Naive thymus-derived CD4-positive, alpha-beta T cell (primary cell): ENCODE data around the gene RNF133. TPM values are rescaled to one million over a fixed set of nuclear protein-coding genes. Genes with fewer than 3 reads are reported as not detected.

ENCODE experiments used
- ATAC-seq: fragments of 150-1000 bp; cut with Tn5 transposase; 2 replicates; pipeline ENCODE4 v1.10.0; 2021; ENCODE audit warnings: mild to moderate bottlenecking, moderate library complexity
- CTCF ChIA-PET: fragments of 350-600 bp; sonication (Branson Sonifier 250); formaldehyde crosslinking; loops from one replicate; lab custom pipeline; 2021; ENCODE audit warnings: antibody characterized with exemption; lab: Charles Lee
- POLR2A ChIA-PET: fragments of 350-600 bp; sonication (Branson Sonifier 250); formaldehyde crosslinking; loops from one replicate; lab custom pipeline; 2021; ENCODE audit warnings: antibody characterized with exemption, inconsistent platforms; lab: Charles Lee
- DNase-seq, 9 donors: peaks; one replicate each; pipeline versions ENCODE4 v3.0.0 to v3.0.0-alpha.2; 2020 to 2022; ENCODE audit warnings: mixed read lengths in 1 of 9
- H3K27ac ChIP-seq: one replicate; pipeline ENCODE4 v1.7.0; 2013; ENCODE audit warnings: mild to moderate bottlenecking, low read depth, low read length, moderate library complexity
- H3K27me3 ChIP-seq, 2 donors: one replicate each; pipeline ENCODE4 v1.7.0; 2013; ENCODE audit warnings: low read length in 2 of 2, mild to moderate bottlenecking in 2 of 2, moderate library complexity in 2 of 2; ENCODE audit not compliant: control insufficient read depth in 2 of 2, insufficient read depth in 2 of 2
- H3K36me3 ChIP-seq, 3 experiments: 1 replicate in 2 of 3; 2 replicates in 1 of 3; pipeline ENCODE4 v1.7.0; 2013; ENCODE audit warnings: low read length in 3 of 3, mild to moderate bottlenecking in 3 of 3, moderate library complexity in 1 of 3; ENCODE audit not compliant: insufficient read depth in 3 of 3, control insufficient read depth in 2 of 3
- H3K4me1 ChIP-seq, 2 donors: one replicate each; pipeline ENCODE4 v1.7.0; 2013; ENCODE audit warnings: low read length in 2 of 2, mild to moderate bottlenecking in 2 of 2, moderate library complexity in 1 of 2; ENCODE audit not compliant: control insufficient read depth in 2 of 2, insufficient read depth in 2 of 2
- H3K4me3 ChIP-seq: 2 replicates; pipeline ENCODE4 v1.7.0; 2013; ENCODE audit warnings: mild to moderate bottlenecking, low read length
- H3K9me3 ChIP-seq, 3 experiments: 1 replicate in 2 of 3; 2 replicates in 1 of 3; pipeline ENCODE4 v1.7.0; 2013; ENCODE audit warnings: low read length in 3 of 3; ENCODE audit not compliant: control insufficient read depth in 2 of 3
- H3K27ac Mint-ChIP-seq, 9 donors: one replicate each; pipeline ENCODE4 v1.8.0; 2020 to 2022; ENCODE audit warnings: mixed read lengths in 9 of 9, mild to moderate bottlenecking in 8 of 9, moderate library complexity in 5 of 9, inconsistent platforms in 2 of 9
- H3K27me3 Mint-ChIP-seq, 5 donors: one replicate each; pipeline ENCODE4 v1.8.0; 2021 to 2022; ENCODE audit warnings: mixed read lengths in 5 of 5, mild to moderate bottlenecking in 1 of 5
- H3K36me3 Mint-ChIP-seq, 5 donors: one replicate each; pipeline ENCODE4 v1.8.0; 2020 to 2022; ENCODE audit warnings: mixed read lengths in 5 of 5, mild to moderate bottlenecking in 3 of 5, inconsistent platforms in 1 of 5
- H3K4me1 Mint-ChIP-seq, 7 donors: one replicate each; pipeline ENCODE4 v1.8.0; 2020 to 2022; ENCODE audit warnings: mixed read lengths in 7 of 7, mild to moderate bottlenecking in 3 of 7, inconsistent platforms in 1 of 7
- H3K4me3 Mint-ChIP-seq, 10 donors: one replicate each; pipeline ENCODE4 v1.8.0; 2020 to 2022; ENCODE audit warnings: mild to moderate bottlenecking in 10 of 10, mixed read lengths in 10 of 10, moderate library complexity in 6 of 10, inconsistent platforms in 2 of 10
- H3K9me3 Mint-ChIP-seq, 11 donors: one replicate each; pipeline ENCODE4 v1.8.0; 2020 to 2022; ENCODE audit warnings: mixed read lengths in 11 of 11, mild to moderate bottlenecking in 4 of 11, inconsistent platforms in 1 of 11, moderate library complexity in 1 of 11
- intact Hi-C, 2 donors: fragments of 100-400 bp; cut with micrococcal nuclease; formaldehyde crosslinking; loops; one replicate each; pipeline ENCODE4 v1.15.1; 2023
- polyA plus RNA-seq, 2 donors: library from polyadenylated mRNA; unstranded; fragments of 300-500 nt; fragmentation: Illumina TruSeq; gene quantifications; one replicate each; pipeline ENCODE4 v1.2.3, GENCODE V29; 2021
- total RNA-seq, 6 experiments: library from RNA in 5 of 6; stranded (reverse) in 5 of 6; gene quantifications; 1 replicate in 5 of 6; 2 replicates in 1 of 6; pipeline ENCODE4 v1.2.3 and lab custom pipeline; 2021 to 2026

Gene RNF133
- total and polyA plus RNA-seq, 7 experiments from 2014 or later: not detected

GRCh38 chr7:122727354-122727753 lies 28.4 kb upstream of the RNF133 start:
- Mint-ChIP-seq H3K36me3 (no peaks in the 10 kb centered on the region), H3K27me3 (no peaks in the 10 kb centered on the region), H3K4me1 (no peaks in the 10 kb centered on the region), H3K9me3 (peaks cover 0 to 14% (median 0%) of the 10 kb centered on the region in 11 donors), H3K4me3 (no peak overlapping the region), H3K27ac (no peak overlapping the region)
- H3K36me3 ChIP-seq: no peaks in the 10 kb centered on the region
- H3K4me1 ChIP-seq: no peaks in the 10 kb centered on the region
- ATAC-seq (no peak), DNase-seq (no peak)
- intact Hi-C loops: no loop called here
- H3K9me3 ChIP-seq: no peaks in the 10 kb centered on the region
- POLR2A ChIA-PET: no interaction called here
- no peak overlapping the region for H3K4me3 ChIP-seq
- H3K27me3 ChIP-seq: no peaks in the 10 kb centered on the region
- H3K27ac ChIP-seq: no peak overlapping the region
- CTCF ChIA-PET: no interaction called here

- H3K27me3 ChIP-seq: no peaks in the 10 kb centered on the region
- H3K4me3 ChIP-seq: no peak overlapping the region
- H3K4me1 Mint-ChIP-seq: no peaks in the 10 kb centered on the region
- H3K9me3 ChIP-seq: no peaks in the 10 kb centered on the region
- no peaks in the 10 kb centered on the region for H3K27me3 Mint-ChIP-seq
- POLR2A ChIA-PET: no interaction called here
- DNase-seq (no peak), ATAC-seq (no peak)
- CTCF ChIA-PET: interaction anchor here (0.6 to 0.7 kb wide), 2 partner anchors 9 to 1008 kb away, joined by 4 to 5 read pairs; no protein-coding TSS in a partner anchor
- no peaks in the 10 kb centered on the region for H3K36me3 ChIP-seq
- peaks cover 0 to 14% (median 0%) of the 10 kb centered on the region in 11 donors for H3K9me3 Mint-ChIP-seq
- no peak overlapping the region for H3K27ac Mint-ChIP-seq
- H3K4me3 Mint-ChIP-seq: no peak overlapping the region
- no peaks in the 10 kb centered on the region for H3K4me1 ChIP-seq
- no peaks in the 10 kb centered on the region for H3K36me3 Mint-ChIP-seq
- intact Hi-C loops: no loop called here
- H3K27ac ChIP-seq: no peak overlapping the region
These were observed 28.0 kb upstream of the RNF133 start for GRCh38 chr7:122726881-122727280.

DNA sequence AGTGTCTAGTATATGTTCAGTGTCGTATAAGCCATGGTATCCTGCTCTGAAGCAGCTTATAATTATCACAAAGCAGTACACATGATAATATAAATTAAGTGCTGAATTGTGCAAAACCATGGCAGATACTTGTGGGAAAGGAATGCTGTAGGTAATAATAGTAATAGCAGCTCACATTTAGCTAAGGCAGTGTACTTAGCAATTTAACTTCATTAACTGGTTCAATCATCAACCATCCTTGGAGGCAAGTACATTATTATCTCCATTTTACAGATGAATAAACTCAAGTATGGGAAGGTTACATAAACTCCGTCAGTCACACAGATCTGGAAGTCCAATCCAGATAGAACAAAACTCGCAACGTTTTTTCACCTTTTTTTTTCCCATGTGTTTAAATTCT lies 25.4 kb upstream of the RNF133 start:
- Histone ChIP-seq H3K27ac (no peak overlapping the region), H3K4me3 (no peak overlapping the region), H3K36me3 (no peaks in the 10 kb centered on the region), H3K9me3 (no peaks in the 10 kb centered on the region), H3K4me1 (no peaks in the 10 kb centered on the region), H3K27me3 (no peaks in the 10 kb centered on the region)
- ChIA-PET POLR2A (no interaction called here), CTCF (no interaction called here)
- intact Hi-C loops: no loop called here
- no peaks in the 10 kb centered on the region for H3K4me1 Mint-ChIP-seq
- no peaks in the 10 kb centered on the region for H3K36me3 Mint-ChIP-seq
- DNase-seq (no peak), ATAC-seq (no peak)
- H3K27ac Mint-ChIP-seq: no peak overlapping the region
- no peak overlapping the region for H3K4me3 Mint-ChIP-seq
- H3K9me3 Mint-ChIP-seq: peaks cover 0 to 9% (median 2%) of the 10 kb centered on the region in 11 donors
- H3K27me3 Mint-ChIP-seq: no peaks in the 10 kb centered on the region

DNA sequence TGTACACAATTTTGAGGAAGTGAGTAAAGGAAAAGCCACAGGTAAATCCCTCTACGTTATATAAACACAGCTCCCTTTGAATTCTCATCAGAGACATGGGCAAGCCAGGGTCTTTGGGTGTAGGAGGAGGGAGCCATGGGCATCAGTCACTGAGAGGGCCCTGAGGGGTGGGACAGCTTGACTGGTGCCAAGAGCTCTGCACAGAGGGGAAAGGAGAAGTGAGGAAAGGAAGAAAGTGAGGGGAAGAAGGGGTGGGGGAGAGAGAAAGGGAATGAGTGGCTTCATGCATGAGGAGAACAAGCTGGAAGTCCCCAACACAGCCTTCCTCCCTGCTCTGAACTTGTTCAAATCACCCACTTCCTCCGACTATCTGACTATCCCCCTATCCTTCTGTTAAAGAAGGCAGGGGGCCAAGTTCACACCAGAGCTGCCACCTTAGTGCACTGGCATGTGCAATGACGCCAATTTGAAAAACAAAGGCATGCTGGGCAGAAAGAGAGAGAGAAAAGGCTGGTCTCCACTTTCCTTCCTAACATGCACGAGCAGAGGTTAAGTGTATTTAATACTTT lies 20.2 kb upstream of the RNF133 start:
- CTCF ChIA-PET: no interaction called here
- Mint-ChIP-seq H3K27ac (no peak overlapping the region), H3K27me3 (no peaks in the 10 kb centered on the region), H3K9me3 (peaks cover 0 to 6% (median 2%) of the 10 kb centered on the region in 11 donors), H3K4me1 (no peaks in the 10 kb centered on the region), H3K4me3 (no peak overlapping the region), H3K36me3 (no peaks in the 10 kb centered on the region)
- POLR2A ChIA-PET: no interaction called here
- intact Hi-C loops: no loop called here
- H3K27me3 ChIP-seq: no peaks in the 10 kb centered on the region
- DNase-seq (no peak), ATAC-seq (no peak)
- H3K4me3 ChIP-seq: no peak overlapping the region
- no peaks in the 10 kb centered on the region for H3K36me3 ChIP-seq
- no peak overlapping the region for H3K27ac ChIP-seq
- no peaks in the 10 kb centered on the region for H3K4me1 ChIP-seq
- no peaks in the 10 kb centered on the region for H3K9me3 ChIP-seq

- no peaks in the 10 kb centered on the region for H3K4me1 ChIP-seq
- intact Hi-C loops: no loop called here
- no peak overlapping the region for H3K4me3 Mint-ChIP-seq
- peaks cover 0 to 6% (median 2%) of the 10 kb centered on the region in 11 donors for H3K9me3 Mint-ChIP-seq
- DNase-seq (no peak), ATAC-seq (no peak)
- no peaks in the 10 kb centered on the region for H3K4me1 Mint-ChIP-seq
- H3K9me3 ChIP-seq: no peaks in the 10 kb centered on the region
- no peak overlapping the region for H3K27ac ChIP-seq
- H3K36me3 ChIP-seq: no peaks in the 10 kb centered on the region
- no peaks in the 10 kb centered on the region for H3K27me3 Mint-ChIP-seq
- no peak overlapping the region for H3K27ac Mint-ChIP-seq
- POLR2A ChIA-PET: no interaction called here
- CTCF ChIA-PET: no interaction called here
- H3K4me3 ChIP-seq: no peak overlapping the region
- H3K27me3 ChIP-seq: no peaks in the 10 kb centered on the region
- H3K36me3 Mint-ChIP-seq: no peaks in the 10 kb centered on the region
These were observed 18.6 kb upstream of the RNF133 start for GRCh38 chr7:122717356-122718089.

DNA sequence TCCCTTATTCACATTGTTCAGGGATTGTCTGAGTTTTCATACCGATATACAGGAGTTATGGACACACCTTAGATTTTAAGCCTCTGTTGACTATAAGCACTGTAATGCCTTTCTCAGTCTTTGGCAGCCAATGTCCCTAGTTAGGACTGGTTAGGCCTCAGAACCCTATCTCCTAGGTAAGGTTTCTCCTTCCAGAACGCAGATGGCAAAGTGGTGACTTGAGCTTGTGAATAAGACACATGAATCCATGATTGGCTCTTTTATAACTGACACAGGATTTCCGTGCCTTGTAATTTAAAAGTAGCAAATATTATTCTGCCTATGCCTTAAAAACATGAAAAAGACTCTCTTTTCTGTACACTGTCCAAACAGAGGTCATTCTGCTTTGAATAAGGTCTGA lies 16.3 kb upstream of the RNF133 start:
- intact Hi-C loops: no loop called here
- no peaks in the 10 kb centered on the region for H3K27me3 Mint-ChIP-seq
- no peak for ATAC-seq
- no peaks in the 10 kb centered on the region for H3K36me3 Mint-ChIP-seq
- Histone ChIP-seq H3K4me3 (no peak overlapping the region), H3K4me1 (no peaks in the 10 kb centered on the region), H3K27me3 (no peaks in the 10 kb centered on the region), H3K36me3 (no peaks in the 10 kb centered on the region), H3K27ac (no peak overlapping the region), H3K9me3 (no peaks in the 10 kb centered on the region)
- H3K27ac Mint-ChIP-seq: no peak overlapping the region
- no peak for DNase-seq
- ChIA-PET POLR2A (no interaction called here), CTCF (no interaction called here)
- no peak overlapping the region for H3K4me3 Mint-ChIP-seq
- no peaks in the 10 kb centered on the region for H3K4me1 Mint-ChIP-seq
- H3K9me3 Mint-ChIP-seq: peaks cover 0 to 11% (median 3%) of the 10 kb centered on the region in 11 donors

DNA sequence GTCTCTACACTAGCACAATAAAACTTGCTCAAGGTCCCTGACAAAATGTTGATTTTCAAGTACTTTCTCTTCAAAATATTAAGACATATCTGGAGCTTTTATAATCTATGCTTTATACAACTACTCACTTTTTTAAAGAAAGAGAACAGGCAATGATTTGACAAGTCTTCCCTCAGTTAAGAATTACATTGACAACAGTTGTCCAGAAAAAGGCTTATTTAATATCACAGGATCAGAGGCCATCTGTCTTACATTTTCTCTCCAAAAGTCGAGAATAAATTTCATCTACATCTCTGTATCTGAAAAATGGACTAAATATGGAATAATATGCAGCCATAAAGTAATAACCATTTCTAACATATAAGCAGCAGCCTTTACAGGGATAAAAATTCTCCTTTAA lies 12.0 kb upstream of the RNF133 start:
- Mint-ChIP-seq H3K4me3 (no peak overlapping the region), H3K36me3 (no peaks in the 10 kb centered on the region), H3K4me1 (no peaks in the 10 kb centered on the region), H3K27me3 (no peaks in the 10 kb centered on the region), H3K9me3 (peaks cover 0 to 15% (median 1%) of the 10 kb centered on the region in 11 donors), H3K27ac (no peak overlapping the region)
- intact Hi-C loops: no loop called here
- H3K4me3 ChIP-seq: no peak overlapping the region
- H3K4me1 ChIP-seq: no peaks in the 10 kb centered on the region
- no peaks in the 10 kb centered on the region for H3K36me3 ChIP-seq
- no peaks in the 10 kb centered on the region for H3K9me3 ChIP-seq
- no peak overlapping the region for H3K27ac ChIP-seq
- ATAC-seq (no peak), DNase-seq (no peak)
- ChIA-PET CTCF (no interaction called here), POLR2A (no interaction called here)
- H3K27me3 ChIP-seq: no peaks in the 10 kb centered on the region
